HepG2 (cell line): Measurements from ENCODE around the gene ZBED3. TPM values are rescaled to one million over a fixed set of nuclear protein-coding genes. Genes with fewer than 3 reads are reported as not detected.

Experiments
- ATAC-seq: fragments of 200-7000 bp; cut with Tn5 transposase; 3 replicates; pipeline ENCODE4 v1.9.1; 2020; ENCODE audit warnings: mild to moderate bottlenecking, moderate library complexity
- BruUV-seq: library from RNA; stranded (reverse); fragments of 400-500 nt; replicated peaks from 2 replicates; lab custom pipeline; 2021; lab: Mats Ljungman, UMichigan
- CTCF ChIA-PET: fragments of 300-600 bp; formaldehyde crosslinking; extraction: SDS; loops from one replicate; lab custom pipeline; 2021; ENCODE audit warnings: low total read pairs, inconsistent platforms, low intra/inter-chr PET ratio; lab: Yijun Ruan, JAX
- POLR2A ChIA-PET: fragments of 350-600 bp; sonication (Branson Sonifier 250); formaldehyde crosslinking; loops from one replicate; lab custom pipeline; 2020; ENCODE audit warnings: antibody characterized with exemption, inconsistent platforms; lab: Yijun Ruan, JAX
- DNase-seq: peaks from one replicate; pipeline ENCODE4 v3.0.0-alpha.2; 2015; ENCODE audit warnings: low spot score
- FAIRE-seq: peaks from 3 replicates; lab custom pipeline; 2011; peaks lifted over from hg19 to GRCh38; lab: Jason Lieb, UNC
- H2AFZ ChIP-seq: one replicate; pipeline ENCODE4 v1.6.1; 2011; ENCODE audit warnings: low read length, inconsistent platforms
- H3K27ac ChIP-seq: fragments of 300-600 bp; 3 replicates; pipeline ENCODE4 v1.8.0; 2011; ENCODE audit warnings: mixed run types, mild to moderate bottlenecking, mixed read lengths, low read length, inconsistent platforms; ENCODE audit not compliant: insufficient read depth; ENCODE audit errors: extremely low read length
- H3K27me3 ChIP-seq, 2 experiments: fragments of 200-600 bp in 1 of 2; 2 replicates in 1 of 2; 3 replicates in 1 of 2; pipeline versions ENCODE4 v1.6.0 to v1.8.0; 2011; ENCODE audit warnings: low read length in 2 of 2, mild to moderate bottlenecking in 2 of 2, moderate library complexity in 2 of 2, inconsistent platforms in 1 of 2; ENCODE audit not compliant: insufficient read depth in 2 of 2, control insufficient read depth in 1 of 2
- H3K36me3 ChIP-seq, 2 experiments: fragments of 200-600 bp in 1 of 2; replicated peaks in 1 of 2; 2 replicates in 1 of 2; 3 replicates in 1 of 2; pipeline versions ENCODE4 v1.5.1 to v1.8.0; 2011; ENCODE audit warnings: low read length in 2 of 2, inconsistent platforms in 1 of 2; ENCODE audit not compliant: insufficient read depth in 2 of 2, control insufficient read depth in 1 of 2
- H3K4me1 ChIP-seq: 2 replicates; pipeline ENCODE4 v1.5.1; 2012; ENCODE audit warnings: low read length, inconsistent platforms; ENCODE audit not compliant: insufficient read depth
- H3K4me2 ChIP-seq: 2 replicates; pipeline ENCODE4 v1.6.0; 2011; ENCODE audit warnings: low read depth, low read length, inconsistent platforms
- H3K4me3 ChIP-seq, 3 experiments: fragments of 200-600 bp in 1 of 3; sonication (generic), shearing (Covaris generic) in 1 of 3; replicated peaks in 1 of 3; 2 replicates each; pipeline ENCODE4 v1.5.1; 2011 to 2016; ENCODE audit warnings: low read length in 3 of 3, inconsistent platforms in 2 of 3, low read depth in 2 of 3, mild to moderate bottlenecking in 2 of 3, control low read depth in 1 of 3, mixed read lengths in 1 of 3; ENCODE audit not compliant: insufficient read depth in 1 of 3
- H3K79me2 ChIP-seq: one replicate; pipeline ENCODE4 v1.6.1; 2011; ENCODE audit warnings: low read length, inconsistent platforms; ENCODE audit not compliant: insufficient read depth
- H3K9ac ChIP-seq: 2 replicates; pipeline ENCODE4 v1.6.0; 2011; ENCODE audit warnings: mild to moderate bottlenecking, low read depth, low read length, inconsistent platforms; ENCODE audit not compliant: insufficient read depth
- H3K9me3 ChIP-seq: 2 replicates; pipeline ENCODE4 v1.5.1; 2012; ENCODE audit warnings: mild to moderate bottlenecking, low read length
- H4K20me1 ChIP-seq: 2 replicates; pipeline ENCODE4 v1.6.0; 2011; ENCODE audit warnings: inconsistent platforms, mild to moderate bottlenecking, low read length, moderate library complexity; ENCODE audit not compliant: insufficient read depth
- ATF3 ChIP-seq: sonication (generic); formaldehyde crosslinking; IDR thresholded peaks from 2 replicates; pipeline ENCODE4 v1.4.0; 2020; ENCODE audit warnings: missing genetic modification reagents
- CCAR2 ChIP-seq: fragments of 200-400 bp; formaldehyde crosslinking; optimal IDR thresholded peaks from 2 replicates; pipeline ENCODE3; 2018; ENCODE audit warnings: low read depth, mild to moderate bottlenecking, low read length, moderate library complexity
- CENPT ChIP-seq: sonication (generic); formaldehyde crosslinking; IDR thresholded peaks from 2 replicates; pipeline ENCODE4 v1.8.0; 2022; ENCODE audit warnings: low read depth, mild to moderate bottlenecking, moderate library complexity, missing genetic modification reagents
- HNF1A ChIP-seq, 2 experiments: sonication (generic) in 1 of 2; formaldehyde crosslinking in 1 of 2; IDR thresholded peaks; 2 replicates each; pipeline versions ENCODE4 v1.4.0 to v1.6.1; 2016 to 2020; ENCODE audit warnings: borderline replicate concordance in 1 of 2, low read depth in 1 of 2, mild to moderate bottlenecking in 1 of 2, missing genetic modification reagents in 1 of 2
- MXD4 ChIP-seq: IDR thresholded peaks from 2 replicates; pipeline ENCODE4 v1.6.1; 2016; ENCODE audit warnings: mild to moderate bottlenecking, missing biosample characterization, missing genetic modification reagents
- POLR2A ChIP-seq, 2 experiments: IDR thresholded peaks; 2 replicates each; pipeline ENCODE4 v1.6.1; 2011; ENCODE audit warnings: low read depth in 2 of 2, low read length in 2 of 2, mild to moderate bottlenecking in 1 of 2, moderate library complexity in 1 of 2; ENCODE audit not compliant: insufficient read depth in 1 of 2
- ZBTB4 ChIP-seq: sonication (generic); formaldehyde crosslinking; IDR thresholded peaks from 2 replicates; pipeline ENCODE4 v1.4.0; 2020; ENCODE audit warnings: missing genetic modification reagents, mild to moderate bottlenecking, borderline replicate concordance
- ZNF503 ChIP-seq: sonication (generic); formaldehyde crosslinking; IDR thresholded peaks from 2 replicates; pipeline ENCODE4 v1.4.0; 2020; ENCODE audit warnings: missing genetic modification reagents
- ZNF547 ChIP-seq: sonication (generic); formaldehyde crosslinking; IDR thresholded peaks from 2 replicates; pipeline ENCODE4 v1.5.1; 2020; ENCODE audit warnings: mild to moderate bottlenecking, missing genetic modification reagents
- WGBS: methylation state at CpG from one replicate; pipeline ENCODE4 v1.1.6; 2017; ENCODE audit warnings: low lambda C conversion rate; 5-methylcytosine and 5-hydroxymethylcytosine counted together
- in situ Hi-C: cut with HindIII; loops from 2 replicates; pipeline ENCODE4 v1.10.0; 2017; ENCODE audit warnings: low pct_unique_long_range_greater_than_20kb; ENCODE audit not compliant: extremely low pct_ligation_motif_present
- intact Hi-C: fragments of 100-400 bp; cut with micrococcal nuclease; formaldehyde crosslinking; loops from one replicate; pipeline ENCODE4 v1.10.0; 2022; ENCODE audit not compliant: unreplicated experiment
- polyA plus RNA-seq, 8 experiments: library from polyadenylated mRNA; depleted of rRNA in 3 of 8; stranded (reverse) in 7 of 8; unstranded in 1 of 8; fragments of >200 nt; fragmentation: Illumina TruSeq in 4 of 8; extraction: Trizol in 4 of 8; gene quantifications; 2 replicates each; pipeline versions ENCODE4 v1.2.1 to v1.2.3, GENCODE V29; 2011 to 2016; ENCODE audit warnings: low read depth in 4 of 8, missing spikeins in 1 of 8, mixed read lengths in 1 of 8; ENCODE audit not compliant: insufficient read depth in 1 of 8
- total RNA-seq, 5 experiments: library from RNA; depleted of rRNA; stranded (reverse); fragments of >200 nt; fragmentation: Illumina TruSeq; extraction: Trizol; gene quantifications; 2 replicates each; pipeline ENCODE4 v1.2.3, GENCODE V29; 2016; ENCODE audit warnings: low read depth in 1 of 5

ZBED3 gene
- total and polyA plus RNA-seq, 2 of the 13 experiments (the other 11 are each of a cell fraction or from before 2014, with no cell fraction given), result 2.3 to 8.1 TPM

GRCh38 chr5:77077829-77078176 is 9.3 kb downstream of the ZBED3 start:
- Histone ChIP-seq H3K27ac (no peak overlapping the region), H3K4me1 (no peaks in the 10 kb centered on the region), H3K9ac (no peak overlapping the region), H3K4me3 (no peak overlapping the region), H2AFZ (no peak overlapping the region), H3K9me3 (no peaks in the 10 kb centered on the region), H3K27me3 (no peaks in the 10 kb centered on the region), H4K20me1 (no peaks in the 10 kb centered on the region), H3K36me3 (peaks cover 0 to 21% of the 10 kb centered on the region in 2 experiments; a peak in 3 of 5 replicates), H3K4me2 (no peak overlapping the region), H3K79me2 (no peaks in the 10 kb centered on the region)
- no TSS peak for BruUV-seq
- no peak for ATAC-seq
- intact Hi-C loops (no loop called here), in situ Hi-C loops (no loop called here)
- WGBS, result 98% methylated on average over 12 of the region's 12 CpGs
- ChIA-PET CTCF (no interaction called here), POLR2A (interaction anchor here (2.1 kb wide), 1 partner anchor 9 kb away, joined by 5 read pairs; the partner anchor contains the start of gene ZBED3)
- DNase-seq, result no peak
- no peak for FAIRE-seq
- TF ChIP-seq CCAR2 (no peak), ATF3 (CRISPR knock-in tag) (no peak), POLR2A (IDR thresholded peaks at IDR 0.05; ENCODE audit: insufficient read depth in 1 of 2, low read depth in 2 of 2, low read length in 2 of 2) (no peak), HNF1A (IDR thresholded peaks at IDR 0.05; ENCODE audit: low read depth) (no peak), HNF1A (CRISPR knock-in tag; IDR thresholded peaks at IDR 0.05; ENCODE audit: borderline replicate concordance) (no peak), ZNF503 (CRISPR knock-in tag) (no peak), ZBTB4 (CRISPR knock-in tag) (no peak), MXD4 (CRISPR knock-in tag) (no peak), CENPT (CRISPR knock-in tag) (no peak), ZNF547 (no peak)
